Lung (tissue), 12 donors: ENCODE measurements around the gene ASIC1. TPM values are rescaled to one million over a fixed set of nuclear protein-coding genes. Genes with fewer than 3 reads are reported as not detected.

Source experiments
- ATAC-seq: fragments of 200-7000 bp; cut with Tn5 transposase; one replicate; pipeline ENCODE4 v1.9.1; 2020; ENCODE audit warnings: moderate number of reproducible peaks; ENCODE audit not compliant: insufficient read depth, low FRiP score
- DNase-seq, 3 donors: peaks; one replicate each; pipeline ENCODE4 v3.0.0-alpha.2; 2013 to 2017
- H3K27ac ChIP-seq, 2 donors: one replicate each; pipeline ENCODE4 v1.5.1; 2013; ENCODE audit warnings: mild to moderate bottlenecking in 2 of 2, moderate library complexity in 2 of 2, control low read depth in 1 of 2, inconsistent platforms in 1 of 2, low read depth in 1 of 2, low read length in 1 of 2
- H3K27me3 ChIP-seq, 3 donors: one replicate each; pipeline ENCODE4 v1.5.1; 2013; ENCODE audit warnings: low read length in 2 of 3; ENCODE audit not compliant: control insufficient read depth in 3 of 3, insufficient read depth in 3 of 3
- H3K36me3 ChIP-seq, 4 donors: one replicate each; pipeline ENCODE4 v1.5.1; 2013; ENCODE audit warnings: low read length in 4 of 4, mild to moderate bottlenecking in 1 of 4, moderate library complexity in 1 of 4; ENCODE audit not compliant: control insufficient read depth in 4 of 4, insufficient read depth in 4 of 4
- H3K4me1 ChIP-seq, 5 donors: one replicate each; pipeline ENCODE4 v1.5.1; 2013; ENCODE audit warnings: low read length in 5 of 5, mild to moderate bottlenecking in 2 of 5, moderate library complexity in 1 of 5; ENCODE audit not compliant: control insufficient read depth in 5 of 5, insufficient read depth in 5 of 5
- H3K4me3 ChIP-seq: one replicate; pipeline ENCODE4 v1.5.1; 2013; ENCODE audit warnings: mild to moderate bottlenecking, control low read depth, moderate library complexity
- H3K9ac ChIP-seq, 2 donors: one replicate each; pipeline ENCODE4 v1.5.1; 2013; ENCODE audit warnings: low read length in 2 of 2, control low read depth in 1 of 2; ENCODE audit not compliant: insufficient read depth in 1 of 2
- H3K9me3 ChIP-seq, 4 donors: one replicate each; pipeline ENCODE4 v1.5.1; 2013; ENCODE audit warnings: low read length in 3 of 4, mild to moderate bottlenecking in 1 of 4, moderate library complexity in 1 of 4; ENCODE audit not compliant: control insufficient read depth in 4 of 4, insufficient read depth in 3 of 4
- WGBS, 2 donors: extraction: QIAGEN DNeasy Blood & Tissue Kit; methylation state at CpG; one replicate each; pipeline ENCODE4 v1.1.7; 2013; 5-methylcytosine and 5-hydroxymethylcytosine counted together
- polyA plus RNA-seq, 2 donors: library from polyadenylated mRNA; stranded (reverse); fragments of 200-250 nt; gene quantifications; one replicate each; pipeline ENCODE4 v1.2.1, GENCODE V29; 2013
- total RNA-seq, 2 donors: library from RNA; depleted of rRNA in 1 of 2; stranded (reverse); fragments of >200 nt in 1 of 2; gene quantifications; one replicate each; pipeline ENCODE4 v1.2.1, GENCODE V29; 2014 to 2021
- TF ChIP-seq, protein P1 (sequence below): IDR thresholded peaks from 2 replicates; pipeline ENCODE4 v1.5.1; 2012; ENCODE audit warnings: mild to moderate bottlenecking; ENCODE audit errors: control extremely low read depth, extremely low read depth
- donor health status: control.
- donor health status: control.
- donor health status: Bipolar disorder and iron deficiency.
- donor health status: healthy.
- donor health status: DM: yes; HTN: yes; CAD: no.

The ASIC1 gene
- total and polyA plus RNA-seq, 4 donors = 0.41 to 2.0 (median 1.3) TPM

DNA sequence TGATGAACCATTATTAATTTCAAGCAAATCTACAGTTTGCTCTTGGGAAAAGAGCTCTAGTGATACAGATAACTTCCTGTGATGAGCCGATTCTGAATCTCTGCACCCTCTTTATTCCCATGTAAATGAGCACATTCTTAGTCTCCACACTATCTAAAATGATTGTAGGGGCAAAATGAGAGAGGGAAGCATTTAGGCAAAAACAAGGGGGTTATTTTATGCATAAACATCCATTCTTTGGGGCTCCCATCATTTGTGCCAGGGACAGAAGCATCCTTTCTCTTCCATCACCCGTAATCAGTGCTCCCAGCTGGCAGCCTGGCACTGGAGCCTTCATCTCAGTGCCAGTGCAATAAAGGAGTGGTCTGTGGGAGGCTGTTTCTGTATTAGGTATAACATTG lies 44.7 kb downstream of the ASIC1 start:
- no peak overlapping the region for H3K27ac ChIP-seq
- H3K27me3 ChIP-seq = no peaks in the 10 kb centered on the region
- ATAC-seq = no peak
- no peaks in the 10 kb centered on the region for H3K9me3 ChIP-seq
- TF ChIP-seq, protein P1, sequence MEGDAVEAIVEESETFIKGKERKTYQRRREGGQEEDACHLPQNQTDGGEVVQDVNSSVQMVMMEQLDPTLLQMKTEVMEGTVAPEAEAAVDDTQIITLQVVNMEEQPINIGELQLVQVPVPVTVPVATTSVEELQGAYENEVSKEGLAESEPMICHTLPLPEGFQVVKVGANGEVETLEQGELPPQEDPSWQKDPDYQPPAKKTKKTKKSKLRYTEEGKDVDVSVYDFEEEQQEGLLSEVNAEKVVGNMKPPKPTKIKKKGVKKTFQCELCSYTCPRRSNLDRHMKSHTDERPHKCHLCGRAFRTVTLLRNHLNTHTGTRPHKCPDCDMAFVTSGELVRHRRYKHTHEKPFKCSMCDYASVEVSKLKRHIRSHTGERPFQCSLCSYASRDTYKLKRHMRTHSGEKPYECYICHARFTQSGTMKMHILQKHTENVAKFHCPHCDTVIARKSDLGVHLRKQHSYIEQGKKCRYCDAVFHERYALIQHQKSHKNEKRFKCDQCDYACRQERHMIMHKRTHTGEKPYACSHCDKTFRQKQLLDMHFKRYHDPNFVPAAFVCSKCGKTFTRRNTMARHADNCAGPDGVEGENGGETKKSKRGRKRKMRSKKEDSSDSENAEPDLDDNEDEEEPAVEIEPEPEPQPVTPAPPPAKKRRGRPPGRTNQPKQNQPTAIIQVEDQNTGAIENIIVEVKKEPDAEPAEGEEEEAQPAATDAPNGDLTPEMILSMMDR = no peak
- no peak for DNase-seq
- H3K4me1 ChIP-seq = peaks cover 0 to 9% (median 0%) of the 10 kb centered on the region in 5 donors
- H3K36me3 ChIP-seq = peaks cover 18 to 30% (median 24%) of the 10 kb centered on the region in 4 donors
- WGBS, 2 donors = 90 to 93% methylated on average over 2 of the region's 2 CpGs
- H3K9ac ChIP-seq = no peak overlapping the region
- no peak overlapping the region for H3K4me3 ChIP-seq

DNA sequence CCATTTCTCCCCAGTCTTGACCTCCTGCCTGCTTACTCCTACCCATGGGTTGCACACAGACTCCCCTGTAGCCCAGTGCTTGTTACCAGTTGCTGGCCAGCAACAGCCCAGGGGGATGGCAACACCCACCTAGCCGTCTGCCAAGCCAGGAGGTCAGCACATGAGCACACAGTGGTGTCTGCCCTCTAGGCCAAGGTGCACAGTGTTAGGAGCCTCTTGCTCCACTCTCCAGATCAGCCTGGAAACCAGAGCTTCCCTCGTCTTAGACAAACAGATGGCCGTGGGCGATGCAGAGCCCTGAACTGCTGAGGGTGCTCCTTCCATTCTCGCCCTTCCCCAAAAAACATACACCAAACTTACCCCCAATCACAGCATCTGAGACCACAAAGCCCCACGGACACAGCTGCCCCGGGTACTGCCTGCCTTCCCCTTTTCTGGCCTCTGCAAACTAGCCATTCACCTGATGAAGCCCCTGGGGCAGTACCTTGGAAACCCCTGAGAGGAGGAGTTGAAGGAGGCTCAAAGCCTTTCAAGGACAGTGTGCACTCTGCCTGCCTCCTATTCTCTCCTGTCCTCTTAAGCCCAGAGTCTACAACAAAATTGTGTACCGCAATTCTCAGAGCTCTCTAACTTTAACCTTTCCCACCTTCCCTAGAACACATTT lies 45.4 kb downstream of the ASIC1 start:
- WGBS, 2 donors = 81 to 82% methylated on average over 8 of the region's 8 CpGs
- DNase-seq = no peak

DNA sequence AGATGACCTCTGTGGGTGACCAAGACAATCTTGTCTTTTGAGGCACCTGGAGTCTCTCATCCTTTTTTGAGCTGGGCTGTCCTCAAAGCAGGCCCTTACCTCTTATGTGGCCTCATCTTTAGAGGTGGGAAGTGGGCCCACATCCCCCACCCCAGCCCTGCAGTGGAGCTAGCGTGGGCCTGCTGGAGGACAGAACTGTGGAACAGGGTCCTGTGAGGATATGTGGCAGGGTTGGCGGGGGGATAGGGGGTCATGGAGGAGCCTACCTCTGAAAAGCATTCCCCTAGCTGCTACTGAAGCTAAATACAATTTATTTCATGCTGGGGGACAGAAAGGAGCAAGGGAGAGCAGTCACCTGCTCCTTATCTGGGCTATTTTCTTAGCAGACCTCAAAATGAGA lies 46.0 kb downstream of the ASIC1 start:
- H3K9ac ChIP-seq = no peak overlapping the region
- H3K27me3 ChIP-seq = no peaks in the 10 kb centered on the region
- H3K27ac ChIP-seq = no peak overlapping the region

More for the DNA sequence above, 45.4 kb downstream of the ASIC1 start:
- Histone ChIP-seq H3K27ac (no peak overlapping the region), H3K9ac (no peak overlapping the region), H3K4me1 (peaks cover 0 to 9% (median 0%) of the 10 kb centered on the region in 5 donors), H3K9me3 (no peaks in the 10 kb centered on the region), H3K36me3 (peaks cover 18 to 26% (median 22%) of the 10 kb centered on the region in 4 donors), H3K4me3 (no peak overlapping the region), H3K27me3 (no peaks in the 10 kb centered on the region)
- no peak for ATAC-seq
- TF ChIP-seq, protein P1 = no peak

More for the DNA sequence above, 46.0 kb downstream of the ASIC1 start:
- H3K4me3 ChIP-seq = no peak overlapping the region
- 83 to 95% methylated on average over 2 of the region's 2 CpGs for WGBS, 2 donors
- no peaks in the 10 kb centered on the region for H3K9me3 ChIP-seq
- no peak for DNase-seq
- ATAC-seq = no peak
- peaks cover 0 to 9% (median 0%) of the 10 kb centered on the region in 5 donors for H3K4me1 ChIP-seq
- H3K36me3 ChIP-seq = peaks cover 12 to 22% (median 18%) of the 10 kb centered on the region in 4 donors
- TF ChIP-seq, protein P1 = no peak
